Breast epithelium (tissue), 3 donors: ENCODE results near the gene IDE.

Experiments
- CTCF ChIP-seq, 3 donors: fragments of 450-650 bp; IDR thresholded peaks; one replicate each; pipeline ENCODE4 v1.5.1; 2016 to 2017; ENCODE audit warnings: antibody characterized with exemption in 3 of 3, mild to moderate bottlenecking in 3 of 3, moderate library complexity in 3 of 3
- POLR2AphosphoS5 ChIP-seq, 3 donors: sonication (generic); formaldehyde crosslinking; IDR thresholded peaks; one replicate each; pipeline ENCODE4 v1.6.1; 2017; ENCODE audit warnings: antibody characterized with exemption in 3 of 3

- no peak for TF ChIP-seq CTCF (IDR thresholded peaks at IDR 0.05)
- TF ChIP-seq POLR2AphosphoS5 (IDR thresholded peaks at IDR 0.05), result no peak
Observed at GRCh38 chr10:92463582-92463981, 110.3 kb downstream of the IDE start.
